CD4-positive, alpha-beta T cell treated with Interleukin-15 for 4 hours (primary cell): Measurements from ENCODE around the gene KRTCAP2.
"Not testable (repeated sequence)": the region's sequence is repeated elsewhere in the genome, so short reads cannot be mapped to it uniquely, and the experiment has no call there.

Source experiments
- DNase-seq: peaks from one replicate; pipeline ENCODE4 v3.0.0-alpha.2; 2020; ENCODE audit warnings: low spot score

The KRTCAP2 gene

GRCh38 chr1:155172732-155173477 is at the start of gene KRTCAP2:
Gene KRTCAP2 (minus strand): TSS chr1:155173304. CDS start chr1:155173224, 80 bp downstream.
- DNase-seq = peak; percentile 95

- DNase-seq = not testable (repeated sequence)
These were observed 47.3 kb upstream of the KRTCAP2 start for GRCh38 chr1:155220211-155220965.

GRCh38 chr1:155219592-155220031 is 46.5 kb upstream of the KRTCAP2 start:
- DNase-seq = no peak

GRCh38 chr1:155218854-155219591 is 45.9 kb upstream of the KRTCAP2 start:
- no peak for DNase-seq

- DNase-seq = peak; percentile 23
These were observed 41.6 kb upstream of the KRTCAP2 start for GRCh38 chr1:155214702-155215101.

- not testable (repeated sequence) for DNase-seq
These were observed 38.9 kb upstream of the KRTCAP2 start for GRCh38 chr1:155212051-155212440.

- not testable (repeated sequence) for DNase-seq
These were observed 38.4 kb upstream of the KRTCAP2 start for GRCh38 chr1:155211381-155212050.

- no peak for DNase-seq
These were observed 37.4 kb upstream of the KRTCAP2 start for GRCh38 chr1:155210314-155211104.

- no peak for DNase-seq
These were observed 36.2 kb upstream of the KRTCAP2 start for GRCh38 chr1:155209312-155209721.

- peak; percentile 94 for DNase-seq
These were observed 35.6 kb upstream of the KRTCAP2 start, which contains the start of gene MTX1 for GRCh38 chr1:155208541-155209311. Gene MTX1 (plus strand): TSS chr1:155208695. CDS start chr1:155208805, 110 bp downstream.

GRCh38 chr1:155207806-155208540 is 34.9 kb upstream of the KRTCAP2 start, which contains the start of gene THBS3:
Gene THBS3 (minus strand): TSS chr1:155207897. CDS start chr1:155207876, 21 bp downstream.
- DNase-seq = peak; percentile 19

- peak; percentile 95 for DNase-seq
These were observed 34.0 kb upstream of the KRTCAP2 start for GRCh38 chr1:155206891-155207805.

- no peak for DNase-seq
These were observed 33.0 kb upstream of the KRTCAP2 start for GRCh38 chr1:155205969-155206593.

GRCh38 chr1:155205035-155205434 is 31.9 kb upstream of the KRTCAP2 start:
- no peak for DNase-seq

- DNase-seq = no peak
These were observed 29.8 kb upstream of the KRTCAP2 start for GRCh38 chr1:155202731-155203515.

GRCh38 chr1:155202198-155202597 is 29.1 kb upstream of the KRTCAP2 start:
- DNase-seq = no peak

- DNase-seq = no peak
These were observed 27.8 kb upstream of the KRTCAP2 start for GRCh38 chr1:155200920-155201319.
